Stimulated activated CD4-positive, alpha-beta T cell treated with anti-CD3 and anti-CD28 coated beads, Interleukin-1b, Interleukin-23, amount 100 ng/mL, for 48 hours (primary cell): ENCODE data around the gene DOCK7.

Source experiments
- DNase-seq: peaks from one replicate; pipeline ENCODE4 v3.0.0-alpha.2; 2020

DOCK7 gene

DNA sequence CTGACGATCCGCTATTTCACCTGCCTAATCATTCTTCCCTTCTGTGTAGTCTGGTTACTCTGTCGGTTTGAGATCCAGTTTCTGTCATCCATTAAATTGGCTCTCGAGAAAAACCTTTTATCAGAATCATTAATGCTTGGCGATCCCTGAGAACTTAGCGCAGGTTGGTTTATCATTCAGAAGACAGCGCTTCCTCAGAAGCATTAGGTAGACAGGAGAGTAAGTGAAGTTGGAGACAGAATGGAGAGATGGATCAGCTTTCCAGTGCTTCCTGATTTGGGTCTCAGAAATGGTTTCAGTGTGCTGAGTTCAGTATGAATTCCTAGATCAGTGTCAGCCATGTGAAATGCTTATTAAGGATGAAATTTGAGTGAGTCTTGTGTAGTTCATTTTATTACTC is 250.0 kb downstream of the DOCK7 start:
- DNase-seq, result no peak

DNA sequence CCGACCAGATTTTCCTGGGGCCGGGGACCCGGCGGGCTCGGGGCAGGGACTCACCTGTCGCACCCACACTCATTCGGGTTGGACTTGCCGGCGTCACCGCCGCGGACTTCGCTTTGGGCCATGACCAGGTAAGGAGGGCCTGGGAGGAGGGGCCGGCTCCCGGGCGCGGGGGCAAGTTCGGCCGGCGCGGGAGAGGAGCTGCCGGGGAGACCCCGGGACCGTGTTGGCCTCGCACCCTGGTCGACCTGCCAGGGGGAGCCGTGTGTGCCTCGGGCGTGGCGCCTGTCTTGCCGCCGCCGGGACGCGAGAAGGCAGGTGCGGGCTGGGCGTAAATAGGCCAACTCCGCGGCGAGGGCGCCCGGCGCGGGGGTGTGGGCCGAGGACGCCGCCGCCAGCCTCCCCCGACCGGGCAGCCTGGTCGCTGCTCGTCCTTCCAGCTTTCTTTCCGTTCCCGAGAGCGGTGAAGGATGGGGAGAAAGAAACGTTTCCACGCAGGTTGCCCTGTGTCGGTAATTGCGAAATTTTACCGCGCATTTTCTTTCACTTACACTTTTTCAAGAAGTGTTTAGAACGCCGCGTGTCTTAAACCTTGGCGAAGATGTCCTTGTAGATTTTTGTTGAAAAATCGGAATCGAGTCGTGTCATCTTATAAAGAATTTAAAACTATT is 250.8 kb downstream of the DOCK7 start:
- no peak for DNase-seq

DNA sequence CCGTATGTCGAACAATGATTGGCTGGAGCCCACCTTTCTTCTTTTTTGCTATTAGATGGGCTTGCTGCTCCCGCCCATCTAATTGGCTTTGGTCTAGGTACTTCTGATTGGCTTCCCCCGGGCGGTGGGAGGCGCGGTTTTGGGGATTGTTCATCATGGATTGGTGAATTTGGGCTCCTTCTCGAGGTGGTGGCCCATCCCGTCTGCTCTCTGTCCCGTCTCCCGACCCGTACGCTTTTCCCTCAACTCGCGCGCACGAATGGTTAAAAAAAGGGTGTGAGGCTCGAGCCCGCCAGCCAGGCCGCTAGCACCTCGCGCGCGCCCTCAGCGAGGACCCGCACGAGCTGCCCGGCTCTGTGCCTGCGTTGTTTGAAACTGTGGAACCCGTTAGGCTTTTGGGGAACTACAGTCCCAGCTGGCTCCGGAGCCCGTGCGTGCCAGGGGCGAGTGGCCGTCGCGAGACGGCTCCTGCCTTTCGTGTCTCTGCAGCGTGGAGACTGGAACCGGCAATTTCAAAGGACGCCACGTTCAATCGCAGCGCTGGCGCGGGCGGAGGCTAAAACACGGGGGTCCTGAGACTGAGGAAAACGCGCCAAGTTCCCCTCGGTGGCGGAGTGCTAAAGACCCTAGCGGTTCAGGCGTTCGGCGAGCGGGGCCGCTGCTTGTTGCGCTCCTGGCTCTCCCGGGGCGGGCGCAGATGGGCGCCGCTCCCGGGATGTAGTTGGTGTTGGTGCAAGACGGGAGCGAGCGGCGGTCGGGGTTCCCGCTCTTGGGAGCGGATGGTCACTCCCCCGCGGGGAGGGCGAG is 251.5 kb downstream of the DOCK7 start, which contains the start of gene USP1:
TSS of gene USP1 (plus strand) at position 584 of the 807 bp plus-strand sequence. CDS start 2,819 bp downstream, outside the sequence.
- peak; percentile 99 for DNase-seq

DNA sequence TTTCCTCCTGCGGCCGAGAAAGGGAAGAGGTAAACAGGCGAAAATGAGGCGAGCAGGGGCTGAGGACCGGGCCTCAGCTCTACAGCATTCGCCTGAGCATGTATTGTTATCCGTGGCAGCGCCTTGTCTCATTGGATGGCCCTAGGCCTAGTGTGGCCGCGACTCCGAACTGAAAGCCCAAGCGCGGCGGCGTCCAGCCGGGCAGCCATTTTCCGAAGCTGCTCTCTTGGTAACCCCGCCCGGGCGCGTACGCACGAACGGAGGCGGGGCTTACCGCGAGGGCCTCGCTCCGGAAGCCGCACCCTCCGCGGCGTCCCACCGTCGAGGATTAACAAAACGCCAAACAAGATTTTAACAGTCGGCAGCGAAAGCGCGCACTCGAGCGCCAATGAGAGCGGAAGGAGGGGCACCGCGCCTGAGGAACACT is 252.1 kb downstream of the DOCK7 start:
- no peak for DNase-seq

DNA sequence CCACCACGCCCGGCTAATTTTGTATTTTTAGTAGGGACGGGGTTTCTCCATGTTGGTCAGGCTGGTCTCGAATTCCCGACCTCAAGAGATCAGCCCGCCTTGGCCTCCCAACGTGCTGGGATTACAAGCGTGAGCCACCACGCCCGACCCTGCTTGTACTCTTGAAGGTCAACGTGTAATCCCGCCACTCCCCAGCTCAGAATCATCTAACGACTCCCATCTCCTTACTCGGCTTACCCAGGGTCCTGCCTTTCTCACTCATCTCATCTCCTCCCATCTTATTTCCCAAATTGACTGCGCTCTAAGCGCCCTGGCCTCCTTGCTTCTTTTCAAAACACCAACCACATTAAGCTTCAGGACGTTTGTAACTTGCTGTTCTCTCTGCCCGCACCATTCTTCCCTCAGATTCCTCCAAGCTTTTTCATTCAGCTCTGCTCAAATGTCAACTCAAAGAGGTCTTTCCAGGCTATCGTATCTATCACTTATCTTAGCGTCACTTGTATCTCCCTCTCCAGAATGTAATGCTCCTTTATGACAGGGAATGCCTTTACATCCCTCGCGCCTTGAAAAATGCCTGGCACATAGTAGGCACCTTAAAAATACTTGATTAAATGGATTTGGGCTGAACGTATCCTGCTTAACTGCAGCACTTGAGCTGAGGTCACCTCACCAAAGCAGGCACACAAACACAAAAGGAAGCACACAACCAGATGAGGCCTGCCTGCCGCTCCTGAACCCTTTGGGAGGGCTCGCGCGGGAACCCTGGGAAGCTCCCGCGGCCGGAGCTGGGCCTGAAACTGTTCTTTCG is 252.8 kb downstream of the DOCK7 start:
- no peak for DNase-seq

DNA sequence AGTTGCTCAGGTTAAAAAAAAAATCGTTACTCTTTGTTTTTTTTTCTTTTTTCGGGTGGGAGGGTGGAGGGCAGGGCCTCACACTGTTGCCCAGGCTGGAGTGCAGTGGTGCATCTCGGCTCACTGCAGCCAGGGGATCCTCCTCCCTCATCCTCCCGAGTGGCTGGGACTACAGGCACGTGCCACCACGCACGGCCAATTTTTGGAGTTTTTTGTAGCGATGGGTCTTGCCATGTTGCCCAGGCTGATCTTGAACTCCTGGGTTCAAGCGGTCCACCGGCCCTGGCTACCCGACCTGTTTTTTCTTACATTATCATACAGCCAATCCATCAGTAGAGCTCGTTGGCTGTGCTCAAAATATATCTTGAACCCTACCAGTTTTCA is 253.6 kb downstream of the DOCK7 start:
- DNase-seq, result no peak

DNA sequence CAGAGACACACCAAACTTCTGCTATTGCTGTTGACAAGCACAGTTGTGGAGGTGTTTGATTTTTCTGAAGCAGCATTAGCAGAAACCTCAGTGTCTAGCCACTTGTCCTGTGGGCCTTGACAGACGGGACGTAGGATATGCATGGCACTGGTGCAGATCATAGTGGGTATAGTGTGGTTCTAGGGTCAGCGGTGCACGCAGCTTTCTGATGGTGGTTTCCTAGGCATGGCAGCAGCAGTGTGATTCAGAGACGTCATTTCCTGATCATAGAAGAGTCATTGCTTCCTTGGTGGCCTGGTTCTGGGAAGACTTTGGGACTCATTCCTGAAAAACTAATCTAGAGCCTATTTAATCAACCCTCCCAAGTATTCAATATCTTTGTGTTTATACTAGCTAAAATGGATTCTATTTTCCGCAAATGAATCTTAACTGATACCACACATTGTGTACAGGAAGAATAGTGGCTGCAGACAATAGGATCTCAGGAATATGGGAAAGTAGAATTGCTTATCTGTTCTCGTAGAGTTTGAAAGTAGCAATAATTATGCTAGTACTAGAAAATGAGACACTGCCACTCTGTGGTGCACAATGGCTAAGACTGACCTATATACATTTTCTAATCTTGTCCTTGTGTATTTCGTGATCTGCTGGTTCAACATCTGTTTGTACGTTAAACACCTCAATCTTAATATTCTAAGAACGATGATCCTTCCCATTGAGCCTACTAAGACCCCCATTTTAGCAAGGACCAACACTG is 254.1 kb downstream of the DOCK7 start:
- no peak for DNase-seq

DNA sequence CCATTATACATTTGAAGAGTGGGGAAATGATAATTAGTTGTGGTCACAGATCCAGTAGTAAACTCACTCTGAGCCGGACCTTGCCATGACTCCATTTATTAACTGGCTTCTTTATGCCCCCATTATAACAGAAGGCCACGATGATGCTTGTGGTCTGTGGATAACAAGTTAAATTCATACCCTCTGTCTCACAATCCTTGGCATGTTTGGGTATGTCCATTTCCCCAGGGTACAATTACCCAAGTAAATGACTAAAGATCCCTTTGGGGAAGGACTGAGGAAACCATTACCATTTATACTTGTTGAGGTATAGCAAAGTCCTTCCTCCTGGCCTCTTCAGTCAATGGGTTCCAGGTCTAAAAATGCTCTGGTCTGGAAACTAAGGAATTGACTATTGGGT is 258.6 kb downstream of the DOCK7 start:
- DNase-seq, result no peak

DNA sequence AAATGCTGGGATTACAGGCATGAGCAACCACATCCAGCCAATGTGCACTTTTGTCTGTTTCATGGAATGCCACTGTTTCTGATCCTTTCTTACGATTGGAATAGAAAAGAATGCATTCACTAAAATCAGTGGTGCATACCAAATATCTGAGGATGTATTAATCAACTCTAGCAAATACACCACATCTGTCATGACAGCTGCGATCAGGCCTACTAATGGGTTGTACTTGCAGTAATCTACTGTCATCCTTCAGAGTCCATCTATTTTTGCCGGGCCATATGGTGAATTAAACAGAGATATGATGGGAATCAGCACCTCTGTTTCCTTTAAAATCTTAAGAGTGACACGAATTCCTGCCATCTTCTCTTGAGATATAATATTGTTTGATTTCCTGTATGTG is 259.8 kb downstream of the DOCK7 start:
- no peak for DNase-seq

DNA sequence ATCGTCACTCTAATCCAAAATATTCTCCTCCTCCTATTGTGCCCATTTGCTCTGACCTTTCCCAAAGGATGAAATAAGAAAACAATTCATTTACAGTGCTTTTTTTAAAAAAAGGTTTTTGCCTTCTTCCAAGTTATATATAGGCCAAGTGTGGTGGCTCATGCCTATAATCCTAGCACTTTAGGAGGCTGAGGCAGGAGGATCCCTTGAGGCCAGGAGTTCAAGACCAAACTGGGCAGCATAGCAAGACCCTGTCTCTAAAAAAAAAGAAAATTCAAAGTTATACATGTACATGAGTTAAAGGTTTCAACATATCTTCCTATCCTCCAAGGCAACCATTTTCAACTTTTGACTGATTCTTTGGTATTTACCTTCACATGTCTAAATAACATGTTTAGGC is 261.4 kb downstream of the DOCK7 start:
- no peak for DNase-seq

DNA sequence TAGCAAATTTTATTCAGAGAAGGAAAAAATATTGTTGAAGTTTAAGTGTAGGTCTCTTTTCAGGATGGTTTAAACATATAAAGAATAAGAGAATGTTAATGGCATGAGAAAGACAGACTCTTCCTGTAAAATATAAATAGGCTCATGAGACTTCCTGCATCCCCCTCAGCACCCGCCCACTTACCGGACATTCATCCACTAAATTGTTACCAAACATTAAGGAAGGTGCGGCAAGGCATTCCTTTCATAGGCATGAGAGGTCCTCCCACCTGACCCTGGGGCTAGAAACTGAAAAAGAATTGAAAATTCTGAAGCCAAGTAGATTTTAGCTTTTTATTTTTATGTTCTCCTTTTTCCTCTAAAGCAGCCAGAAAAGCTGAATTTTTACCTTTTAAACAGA is 261.9 kb downstream of the DOCK7 start:
- DNase-seq, result no peak

DNA sequence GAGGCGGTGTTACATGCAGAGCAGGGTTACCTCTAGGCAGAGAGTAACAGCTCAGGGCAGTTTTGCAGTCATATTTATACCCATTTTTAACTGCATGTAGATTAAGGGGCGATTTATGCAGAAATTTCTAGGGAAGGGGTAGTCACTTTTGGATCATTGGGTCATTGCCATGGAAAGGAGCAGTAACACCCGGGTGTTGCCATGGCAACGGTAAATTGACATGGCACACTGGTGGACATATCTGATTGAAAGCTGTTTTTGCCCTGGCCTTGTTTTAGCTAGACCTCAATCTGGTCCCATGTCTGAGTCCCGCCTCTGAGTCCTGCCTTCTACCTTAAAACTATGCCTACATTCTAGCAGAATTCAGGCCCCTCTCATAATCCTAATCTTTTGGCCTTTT is 263.1 kb downstream of the DOCK7 start:
- DNase-seq, result no peak

DNA sequence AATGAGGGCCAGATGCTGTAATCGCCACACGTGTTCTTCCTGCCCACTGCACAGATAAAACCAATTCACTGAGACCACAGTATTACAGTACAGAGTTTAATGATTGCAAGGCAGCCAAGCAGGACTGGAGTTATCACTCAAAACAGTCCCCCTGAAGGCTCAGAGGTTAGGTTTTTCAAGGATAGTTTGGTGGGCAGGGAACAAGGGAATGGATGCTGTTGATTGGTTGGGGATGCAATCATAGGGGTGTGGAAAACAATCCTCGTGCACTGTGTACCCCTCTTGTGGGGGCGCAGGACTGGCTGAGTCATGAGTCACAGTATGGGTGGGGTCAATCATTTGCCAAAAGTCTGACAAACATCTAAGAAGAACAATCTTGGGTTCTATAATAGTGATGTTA is 263.8 kb downstream of the DOCK7 start:
- DNase-seq, result no peak

DNA sequence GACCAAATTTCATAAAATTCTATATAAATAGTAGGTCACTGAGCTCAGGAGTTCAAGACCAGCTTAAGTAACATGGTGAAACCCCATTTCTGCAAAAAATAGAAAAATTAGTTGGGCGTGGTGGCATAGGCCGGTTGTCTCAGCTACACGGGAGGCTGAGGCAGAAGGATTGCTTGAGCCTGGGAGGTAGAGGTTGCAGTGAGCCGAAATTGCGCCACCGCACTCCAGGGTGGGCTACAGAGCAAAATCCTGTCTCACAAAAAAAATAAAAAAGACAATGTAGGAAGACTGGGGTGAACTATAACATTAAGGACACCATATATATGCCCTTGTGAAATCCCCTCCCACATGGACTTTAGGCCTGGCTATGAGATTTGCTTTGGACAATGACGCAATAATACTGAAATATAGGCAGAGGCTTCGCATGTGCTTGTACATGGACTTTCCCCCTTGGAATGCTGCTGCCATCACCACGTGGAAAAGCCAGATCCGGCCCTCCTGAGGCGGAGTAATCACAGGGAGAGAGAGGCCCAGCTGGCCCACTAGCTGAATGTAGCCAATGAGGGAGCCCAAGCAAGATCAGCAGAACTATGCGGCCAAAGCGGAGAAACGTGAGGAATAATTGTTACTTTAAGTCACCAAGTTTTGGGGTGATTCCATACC is 264.5 kb downstream of the DOCK7 start:
- DNase-seq, result no peak

DNA sequence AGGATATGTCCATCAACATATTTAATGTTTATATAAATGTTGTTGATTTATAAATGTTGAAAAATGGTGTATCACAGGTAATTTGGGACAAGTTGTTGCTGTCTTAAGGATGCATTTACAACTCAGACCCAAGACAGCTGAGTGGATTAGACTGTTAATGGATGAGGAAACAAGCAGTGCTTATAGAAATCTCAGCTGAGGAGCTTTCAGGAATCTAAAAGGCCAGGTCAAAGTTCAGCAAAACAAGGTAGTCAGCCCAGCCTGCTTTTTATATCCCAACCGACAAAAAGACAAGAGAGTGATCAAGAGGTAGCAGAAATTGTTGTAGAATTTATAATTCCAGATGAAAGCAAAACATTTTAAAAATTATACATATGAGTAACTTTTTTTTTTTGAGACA is 268.0 kb downstream of the DOCK7 start:
- DNase-seq, result no peak

DNA sequence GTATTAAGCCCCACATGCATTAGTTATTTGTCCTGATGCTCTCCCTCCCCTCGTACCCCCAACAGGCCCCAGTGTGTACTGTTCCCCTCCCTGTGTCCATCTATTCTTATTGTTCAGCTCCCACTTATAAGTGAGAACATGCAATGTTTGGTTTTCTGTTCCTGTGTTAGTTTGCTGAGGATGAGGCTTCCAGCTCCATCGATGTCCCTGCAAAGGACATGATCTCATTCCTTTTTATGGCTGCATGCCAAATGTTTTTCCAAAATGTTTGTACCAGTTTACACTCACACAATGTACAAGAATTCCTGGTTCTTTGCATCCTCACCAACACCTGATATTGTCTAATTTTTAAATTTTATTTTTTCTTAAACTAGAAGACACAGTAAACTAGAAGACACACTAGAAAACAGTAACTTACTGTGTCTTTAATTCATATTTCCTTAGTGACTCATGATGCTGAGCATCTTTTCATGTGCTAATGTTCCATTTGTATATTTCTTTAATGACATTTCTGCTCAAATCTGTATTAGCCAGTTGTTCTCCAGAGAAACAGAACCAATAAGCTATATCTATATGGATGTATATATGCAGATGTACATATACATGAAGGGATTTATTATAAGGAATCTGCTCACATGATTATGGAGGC is 270.7 kb downstream of the DOCK7 start:
- DNase-seq, result no peak

DNA sequence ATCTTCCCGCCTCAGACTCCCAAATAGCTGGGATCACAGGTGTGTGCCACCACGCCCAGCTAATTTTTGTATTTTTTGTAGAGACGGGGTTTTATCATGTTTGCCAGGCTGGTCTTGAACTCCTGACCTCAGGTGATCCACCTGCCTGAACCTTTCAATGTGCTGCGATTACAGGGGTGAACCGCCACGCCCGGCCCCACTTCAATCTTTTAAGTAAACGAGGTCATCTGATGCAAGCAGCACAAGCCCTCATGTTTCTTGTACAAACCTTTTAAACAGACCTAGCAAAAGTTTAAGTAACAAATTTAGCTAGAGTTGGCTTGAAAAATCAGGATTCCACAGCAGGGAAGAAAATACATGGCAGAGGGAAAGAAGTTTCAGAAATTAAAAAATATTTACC is 272.5 kb downstream of the DOCK7 start:
- no peak for DNase-seq

DNA sequence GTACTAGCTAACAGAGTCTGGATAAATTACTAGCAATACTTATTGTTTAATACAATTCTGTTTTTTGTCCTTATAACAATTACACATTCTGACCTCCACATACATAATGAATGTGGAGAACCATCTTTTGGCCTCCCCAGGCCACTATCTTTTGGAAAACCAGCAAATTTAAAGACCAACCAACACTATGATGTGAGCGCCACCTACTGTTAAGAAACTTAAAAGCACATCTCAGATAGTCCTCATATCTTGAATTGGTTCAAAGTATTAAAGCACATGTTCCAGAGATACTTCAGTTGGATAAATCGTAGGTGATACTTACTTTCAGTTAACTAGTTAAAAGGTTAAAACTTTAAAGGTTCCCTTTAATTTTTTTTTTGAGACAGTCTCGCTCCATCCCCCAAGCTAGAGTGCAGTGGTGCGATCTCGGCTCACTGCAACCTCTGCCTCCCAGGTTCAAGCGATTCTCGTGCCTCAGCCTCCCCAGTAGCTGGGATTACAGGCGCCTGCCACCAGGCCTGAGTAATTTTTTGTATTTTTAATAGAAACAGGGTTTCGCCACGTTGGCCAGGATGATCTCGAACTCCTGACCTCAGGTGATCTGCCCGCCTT is 280.7 kb downstream of the DOCK7 start:
- DNase-seq, result no peak

DNA sequence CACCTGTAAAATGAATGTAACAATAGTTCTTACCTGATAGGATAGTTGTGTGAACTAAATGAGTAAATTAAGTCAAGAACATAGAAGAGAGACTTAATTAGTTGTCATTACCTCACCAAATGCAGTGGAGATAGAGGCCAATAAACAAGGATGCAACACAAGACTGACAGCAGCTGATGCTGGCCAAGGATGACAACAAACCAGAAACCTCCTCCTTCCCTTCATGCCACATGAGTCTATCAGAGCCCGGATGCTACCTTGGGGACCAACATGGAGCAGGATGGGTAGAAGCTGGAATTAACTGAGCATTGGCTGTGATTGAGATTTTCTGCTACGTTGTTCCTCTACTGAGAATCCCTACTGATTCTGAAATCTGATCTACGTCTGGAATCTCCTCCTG is 281.6 kb downstream of the DOCK7 start:
- no peak for DNase-seq

DNA sequence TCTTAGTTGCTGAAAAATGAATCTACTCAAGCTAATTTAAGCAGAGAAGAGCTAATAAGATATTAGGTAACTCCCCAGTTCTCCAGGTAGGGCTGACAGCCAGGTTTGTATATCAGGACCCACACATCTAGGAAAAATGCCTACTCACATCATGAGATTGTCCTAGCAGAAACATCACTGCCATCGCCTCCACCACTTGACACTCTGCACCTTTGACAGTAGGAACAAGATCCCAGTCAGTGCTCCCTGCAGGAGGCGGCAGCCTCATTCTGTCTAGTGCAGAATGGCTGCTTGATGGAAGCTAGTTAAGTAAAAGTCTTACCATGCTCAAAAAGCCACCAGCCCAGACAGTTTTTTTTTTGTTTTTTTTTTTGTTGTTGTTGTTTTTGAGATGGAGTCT is 282.9 kb downstream of the DOCK7 start:
- DNase-seq, result no peak
